ENCODE measurements around the gene GSTO1.
"Not testable (repeated sequence)": the region's sequence is repeated elsewhere in the genome, so short reads cannot be mapped to it uniquely, and the experiment has no call there.

GSTO1 gene

GRCh38 chr10:104248931-104249330, 5.8 kb upstream of the GSTO1 start:
- H3K4me3 ChIP-seq (ENCODE audit: low read depth, low read length): not testable (repeated sequence)

GRCh38 chr10:104250371-104250770, 4.3 kb upstream of the GSTO1 start:
- H3K4me3 ChIP-seq (ENCODE audit: low read depth, low read length): no peak overlapping the region

- H3K4me3 ChIP-seq (ENCODE audit: low read depth, low read length): no peak overlapping the region
These were observed 3.2 kb upstream of the GSTO1 start for GRCh38 chr10:104251443-104251842.

- H3K4me3 ChIP-seq (ENCODE audit: low read depth, low read length): no peak overlapping the region
These were observed 2.3 kb upstream of the GSTO1 start for GRCh38 chr10:104252368-104252767.

- H3K4me3 ChIP-seq (ENCODE audit: low read depth, low read length): no peak overlapping the region
These were observed 1.6 kb upstream of the GSTO1 start for GRCh38 chr10:104253106-104253505.

GRCh38 chr10:104253606-104254410, 884 bp upstream of the GSTO1 start:
- peak overlapping the region; percentile 66 for H3K4me3 ChIP-seq (ENCODE audit: low read depth, low read length)

GRCh38 chr10:104255311-104255981, 754 bp downstream of the GSTO1 start:
- H3K4me3 ChIP-seq (ENCODE audit: low read depth, low read length): peak overlapping the region; percentile 66

- H3K4me3 ChIP-seq (ENCODE audit: low read depth, low read length): no peak overlapping the region
These were observed 1.8 kb downstream of the GSTO1 start for GRCh38 chr10:104256335-104256961.

- no peak overlapping the region for H3K4me3 ChIP-seq (ENCODE audit: low read depth, low read length)
These were observed 2.5 kb downstream of the GSTO1 start for GRCh38 chr10:104257235-104257634.

GRCh38 chr10:104258209-104258608, 3.5 kb downstream of the GSTO1 start:
- no peak overlapping the region for H3K4me3 ChIP-seq (ENCODE audit: low read depth, low read length)

- H3K4me3 ChIP-seq (ENCODE audit: low read depth, low read length): no peak overlapping the region
These were observed 4.8 kb downstream of the GSTO1 start for GRCh38 chr10:104259456-104259855.

GRCh38 chr10:104259999-104260774, 5.5 kb downstream of the GSTO1 start:
- no peak overlapping the region for H3K4me3 ChIP-seq (ENCODE audit: low read depth, low read length)

GRCh38 chr10:104260775-104261115, 6.1 kb downstream of the GSTO1 start:
- H3K4me3 ChIP-seq (ENCODE audit: low read depth, low read length): no peak overlapping the region

GRCh38 chr10:104262055-104262454, 7.4 kb downstream of the GSTO1 start:
- no peak overlapping the region for H3K4me3 ChIP-seq (ENCODE audit: low read depth, low read length)

GRCh38 chr10:104264783-104265182, 10.1 kb downstream of the GSTO1 start:
- H3K4me3 ChIP-seq (ENCODE audit: low read depth, low read length): no peak overlapping the region

GRCh38 chr10:104267721-104268404, 13.2 kb downstream of the GSTO1 start:
- peak overlapping the region; percentile 94 for H3K4me3 ChIP-seq (ENCODE audit: low read depth, low read length)

- peak overlapping the region; percentile 94 for H3K4me3 ChIP-seq (ENCODE audit: low read depth, low read length)
These were observed 13.7 kb downstream of the GSTO1 start for GRCh38 chr10:104268405-104268712.

- H3K4me3 ChIP-seq (ENCODE audit: low read depth, low read length): peak within 1 kb of the TSS; percentile 94
These were observed 14.3 kb downstream of the GSTO1 start, which contains the start of gene GSTO2 for GRCh38 chr10:104268713-104269645. GSTO2 (plus strand) TSS chr10:104269184; CDS start chr10:104274916, 5,732 bp downstream.

- no peak overlapping the region for H3K4me3 ChIP-seq (ENCODE audit: low read depth, low read length)
These were observed 18.6 kb downstream of the GSTO1 start for GRCh38 chr10:104273286-104273685.

Measured in iPS-11a (cell line).